Neuronal stem cell (in vitro differentiated cells): ENCODE data around the gene CBX2.

Experiments
- DNase-seq: peaks from one replicate; pipeline ENCODE4 v3.0.0-alpha.2; 2013; ENCODE audit warnings: low spot score
- H2AFZ ChIP-seq: one replicate; pipeline ENCODE4 v1.6.1; 2013; ENCODE audit warnings: mild to moderate bottlenecking, low read length, inconsistent platforms
- H2AK5ac ChIP-seq: 2 replicates; pipeline ENCODE4 v1.6.1; 2013; ENCODE audit warnings: low read depth, mild to moderate bottlenecking, inconsistent platforms, low read length, moderate library complexity, mixed read lengths
- H2BK120ac ChIP-seq: 2 replicates; pipeline ENCODE4 v1.6.1; 2013; ENCODE audit warnings: low read depth, mild to moderate bottlenecking, inconsistent platforms, low read length, moderate library complexity, mixed read lengths
- H2BK12ac ChIP-seq: one replicate; pipeline ENCODE4 v1.6.1; 2013; ENCODE audit warnings: low read length, inconsistent platforms
- H2BK15ac ChIP-seq: 2 replicates; pipeline ENCODE4 v1.6.1; 2013; ENCODE audit warnings: mild to moderate bottlenecking, low read length, inconsistent platforms, mixed read lengths
- H2BK5ac ChIP-seq: one replicate; pipeline ENCODE4 v1.6.1; 2013; ENCODE audit warnings: inconsistent platforms, mild to moderate bottlenecking, low read length, moderate library complexity
- H3K14ac ChIP-seq: one replicate; pipeline ENCODE4 v1.6.1; 2013; ENCODE audit warnings: low read length, inconsistent platforms
- H3K18ac ChIP-seq: 2 replicates; pipeline ENCODE4 v1.6.1; 2013; ENCODE audit warnings: low read length, inconsistent platforms
- H3K23ac ChIP-seq: 2 replicates; pipeline ENCODE4 v1.6.1; 2013; ENCODE audit warnings: low read depth, mild to moderate bottlenecking, mixed read lengths, low read length, inconsistent platforms; ENCODE audit not compliant: poor library complexity
- H3K27ac ChIP-seq: replicated peaks from 3 replicates; pipeline ENCODE4 v1.5.1; 2013; ENCODE audit warnings: low read length, inconsistent platforms
- H3K27me3 ChIP-seq, 3 experiments: 2 replicates each; pipeline ENCODE4 v1.6.1; 2013; ENCODE audit warnings: low read length in 3 of 3, mild to moderate bottlenecking in 2 of 3, inconsistent platforms in 1 of 3, low read depth in 1 of 3, mixed read lengths in 1 of 3, moderate library complexity in 1 of 3; ENCODE audit not compliant: control insufficient read depth in 3 of 3, insufficient read depth in 3 of 3
- H3K36me3 ChIP-seq, 2 donors: replicated peaks in 1 of 2; 2 replicates each; pipeline ENCODE4 v1.6.1; 2013; ENCODE audit warnings: low read length in 2 of 2; ENCODE audit not compliant: control insufficient read depth in 2 of 2, insufficient read depth in 2 of 2
- H3K4ac ChIP-seq: 2 replicates; pipeline ENCODE4 v1.6.1; 2013; ENCODE audit warnings: inconsistent platforms, mild to moderate bottlenecking, low read length, moderate library complexity
- H3K4me1 ChIP-seq, 2 donors: 1 replicate in 1 of 2; 2 replicates in 1 of 2; pipeline ENCODE4 v1.6.1; 2013; ENCODE audit warnings: low read length in 2 of 2, low read depth in 1 of 2; ENCODE audit not compliant: control insufficient read depth in 2 of 2, insufficient read depth in 1 of 2
- H3K4me2 ChIP-seq: one replicate; pipeline ENCODE4 v1.6.1; 2013; ENCODE audit warnings: mild to moderate bottlenecking, low read length, inconsistent platforms; ENCODE audit not compliant: insufficient read depth, poor library complexity, severe bottlenecking
- H3K4me3 ChIP-seq, 2 donors: 2 replicates each; pipeline ENCODE4 v1.5.1; 2013; ENCODE audit warnings: low read length in 2 of 2, mild to moderate bottlenecking in 2 of 2, inconsistent platforms in 1 of 2, moderate library complexity in 1 of 2
- H3K79me1 ChIP-seq: one replicate; pipeline ENCODE4 v1.6.1; 2013; ENCODE audit warnings: low read depth, mild to moderate bottlenecking, inconsistent platforms, low read length, moderate library complexity
- H3K9ac ChIP-seq: one replicate; pipeline ENCODE4 v1.6.1; 2013; ENCODE audit warnings: mild to moderate bottlenecking, low read depth, low read length, inconsistent platforms; ENCODE audit not compliant: poor library complexity
- H3K9me3 ChIP-seq, 2 donors: replicated peaks in 1 of 2; 2 replicates each; pipeline versions ENCODE3 to v1.6.1; 2013; ENCODE audit warnings: low read length in 2 of 2, mild to moderate bottlenecking in 2 of 2, inconsistent platforms in 1 of 2, low read depth in 1 of 2, mixed read lengths in 1 of 2, moderate library complexity in 1 of 2; ENCODE audit not compliant: control insufficient read depth in 2 of 2, insufficient read depth in 1 of 2
- H4K8ac ChIP-seq: one replicate; pipeline ENCODE4 v1.6.1; 2013; ENCODE audit warnings: low read depth, mild to moderate bottlenecking, inconsistent platforms, low read length, moderate library complexity
- H4K91ac ChIP-seq: one replicate; pipeline ENCODE4 v1.6.1; 2013; ENCODE audit warnings: low read length, low read depth, mild to moderate bottlenecking, inconsistent platforms; ENCODE audit not compliant: poor library complexity
- WGBS, 2 donors: extraction: QIAGEN DNeasy Blood & Tissue Kit; methylation state at CpG; one replicate each; pipeline ENCODE4 v1.1.7; 2013; ENCODE audit warnings: missing lambda C conversion rate in 2 of 2, mixed read lengths in 1 of 2; ENCODE audit not compliant: insufficient read length in 2 of 2, insufficient replicate concordance in 1 of 2; ENCODE audit errors: extremely low coverage in 2 of 2; 5-methylcytosine and 5-hydroxymethylcytosine counted together

Gene CBX2

DNA sequence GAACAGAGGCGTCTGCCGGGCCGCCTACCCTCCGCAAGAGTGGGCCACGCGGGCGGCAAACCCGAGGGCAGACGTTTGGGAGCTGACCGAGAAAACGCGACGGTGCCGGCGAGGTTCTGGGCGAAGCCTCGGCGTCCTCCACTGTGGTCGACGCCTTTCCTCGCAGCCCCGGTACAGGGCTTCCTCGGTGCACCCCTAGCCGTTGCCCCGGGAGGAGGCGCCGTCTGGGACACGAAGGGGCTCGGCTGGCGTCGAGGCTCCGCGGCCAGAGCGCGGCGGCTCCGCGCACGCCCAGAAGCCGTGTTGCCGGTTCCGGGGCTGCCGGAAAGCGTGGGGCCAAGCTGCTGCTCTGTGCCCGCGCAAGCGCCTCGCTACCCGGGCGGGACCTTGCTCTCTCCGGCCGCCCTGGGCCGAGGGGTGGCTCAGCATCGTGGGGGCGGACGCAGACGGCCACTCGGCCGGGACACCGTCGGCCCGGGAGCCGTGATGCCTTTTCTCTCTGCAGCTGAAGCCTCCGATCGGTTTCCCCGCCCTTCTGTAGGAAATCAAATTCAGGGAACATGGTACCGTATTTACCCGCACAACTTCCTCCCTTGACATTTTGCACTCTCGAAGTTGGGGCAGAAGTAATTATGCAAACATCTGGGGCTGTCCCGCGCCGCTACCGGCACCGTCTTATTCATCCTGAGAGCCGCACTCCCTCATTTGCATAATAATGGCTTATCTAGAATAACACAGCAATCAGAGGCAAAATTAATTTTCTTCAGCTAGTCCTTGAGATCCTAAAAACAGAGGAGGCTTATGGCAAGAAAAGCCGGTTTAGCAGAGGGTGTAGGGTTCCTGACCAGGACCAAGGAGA, 26.3 kb downstream of the CBX2 start:
- Histone ChIP-seq H2BK120ac (no peak overlapping the region), H4K8ac (no peak overlapping the region), H2BK15ac (peak overlapping the region; percentile 64), H2BK5ac (no peak overlapping the region), H3K14ac (no peak overlapping the region), H3K4me3 (peak overlapping the region; percentile 3 to 38), H3K23ac (peak overlapping the region; percentile 13), H3K27me3 (peaks cover 64 to 100% (median 95%) of the 10 kb centered on the region in 3 experiments), H3K9me3 (peaks cover 0 to 9% of the 10 kb centered on the region in 2 donors), H3K27ac (no peak overlapping the region), H3K18ac (peak overlapping the region; percentile 82), H4K91ac (no peak overlapping the region), H2AFZ (peak overlapping the region; percentile 90), H3K79me1 (no peaks in the 10 kb centered on the region), H3K4ac (peak overlapping the region; percentile 31), H2BK12ac (peak overlapping the region; percentile 95), H3K4me1 (peaks cover 16 to 52% of the 10 kb centered on the region in 2 donors), H3K9ac (peak overlapping the region; percentile 7), H3K36me3 (no peaks in the 10 kb centered on the region), H3K4me2 (peak overlapping the region; percentile 55), H2AK5ac (peak overlapping the region; percentile 51)
- WGBS, 2 donors = no CpG with 5 or more reads among the region's 76 CpGs
- no peak for DNase-seq

DNA sequence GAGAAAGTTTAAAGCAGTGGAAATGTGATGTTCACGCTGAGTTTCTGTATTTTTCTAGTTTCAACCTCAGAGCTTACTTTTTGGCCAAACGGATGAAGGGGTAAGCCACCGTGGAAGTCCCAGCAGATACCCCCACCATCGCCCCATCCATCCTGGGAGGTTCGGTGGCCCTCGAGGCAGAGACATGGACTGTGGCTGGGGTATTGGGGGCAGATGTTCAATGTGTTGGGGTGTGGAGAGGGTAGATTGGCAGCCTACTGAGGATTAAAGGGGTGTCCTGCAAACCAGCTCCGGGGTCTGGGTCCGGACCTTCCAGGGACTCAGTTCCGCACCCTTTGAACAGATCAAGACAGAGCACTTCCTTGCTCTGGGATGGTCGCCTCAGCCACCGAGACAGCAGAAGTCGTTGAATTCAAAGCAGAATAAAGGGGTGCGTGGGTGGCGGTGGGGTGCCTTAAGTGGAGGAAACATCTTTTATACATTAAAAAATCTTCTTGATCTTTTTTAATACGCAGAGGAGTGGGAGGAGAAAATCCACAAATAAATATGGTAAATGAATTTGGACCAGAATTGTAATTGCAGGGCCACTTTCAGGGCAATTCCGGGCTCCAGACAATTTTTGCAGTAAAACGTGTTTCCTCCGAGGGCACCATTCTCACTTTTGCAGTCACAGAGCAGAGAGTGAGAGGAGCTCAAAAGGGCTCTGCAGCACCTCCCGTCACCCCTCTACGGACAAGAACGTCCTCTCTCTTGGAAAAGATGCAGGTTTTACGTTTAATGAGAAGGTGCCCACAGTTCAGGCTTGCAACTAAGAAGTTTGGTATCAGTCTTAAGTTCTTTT, 27.1 kb downstream of the CBX2 start:
- no peak overlapping the region for H4K8ac ChIP-seq
- peaks cover 0 to 9% of the 10 kb centered on the region in 2 donors for H3K9me3 ChIP-seq
- no peak overlapping the region for H2BK12ac ChIP-seq
- no peak overlapping the region for H3K14ac ChIP-seq
- no peak overlapping the region for H3K4ac ChIP-seq
- no CpG with 5 or more reads among the region's 22 CpGs for WGBS, 2 donors
- peak overlapping the region; percentile 26 for H2AFZ ChIP-seq
- no peak overlapping the region for H3K9ac ChIP-seq
- H3K4me3 ChIP-seq = peak overlapping the region in 1 of 2 donors; percentile 38
- no peak overlapping the region for H2BK120ac ChIP-seq
- no peak overlapping the region for H2BK5ac ChIP-seq
- H3K4me2 ChIP-seq = no peak overlapping the region
- H3K27ac ChIP-seq = no peak overlapping the region
- no peaks in the 10 kb centered on the region for H3K36me3 ChIP-seq
- no peaks in the 10 kb centered on the region for H3K79me1 ChIP-seq
- peaks cover 13 to 49% of the 10 kb centered on the region in 2 donors for H3K4me1 ChIP-seq
- no peak for DNase-seq
- H2BK15ac ChIP-seq = no peak overlapping the region
- peaks cover 58 to 98% (median 86%) of the 10 kb centered on the region in 3 experiments for H3K27me3 ChIP-seq
- no peak overlapping the region for H2AK5ac ChIP-seq
- H3K23ac ChIP-seq = no peak overlapping the region
- no peak overlapping the region for H3K18ac ChIP-seq
- no peak overlapping the region for H4K91ac ChIP-seq

DNA sequence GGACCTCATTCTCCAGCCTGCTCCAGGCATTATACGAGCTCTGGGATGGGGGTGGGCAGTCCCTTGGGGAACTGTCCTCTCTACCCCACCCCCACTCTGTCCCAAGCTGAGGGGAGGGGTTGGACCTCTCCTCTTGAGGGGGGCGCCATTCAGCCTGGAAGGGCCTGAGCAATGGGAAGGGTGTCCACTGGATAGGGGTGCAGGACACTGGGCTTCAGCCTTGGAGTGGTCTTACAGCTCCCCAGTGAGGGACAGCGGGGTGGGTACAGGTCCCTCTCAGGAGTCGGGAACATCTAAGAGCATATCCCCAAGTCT, 28.5 kb downstream of the CBX2 start:
- no peak overlapping the region for H3K4me3 ChIP-seq
- H4K8ac ChIP-seq = no peak overlapping the region

More for the DNA sequence above, 28.5 kb downstream of the CBX2 start:
- H2AFZ ChIP-seq = no peak overlapping the region
- H3K23ac ChIP-seq = peak overlapping the region; percentile 20
- H4K91ac ChIP-seq = no peak overlapping the region
- no peak overlapping the region for H3K4ac ChIP-seq
- no peak overlapping the region for H3K27ac ChIP-seq
- no peak overlapping the region for H3K14ac ChIP-seq
- no peaks in the 10 kb centered on the region for H3K36me3 ChIP-seq
- WGBS, 2 donors = no CpG with 5 or more reads among the region's 4 CpGs
- H3K9me3 ChIP-seq = peaks cover 0 to 9% of the 10 kb centered on the region in 2 donors
- no peak overlapping the region for H3K18ac ChIP-seq
- no peak overlapping the region for H3K4me2 ChIP-seq
- H2AK5ac ChIP-seq = no peak overlapping the region
- peaks cover 19 to 51% of the 10 kb centered on the region in 2 donors for H3K4me1 ChIP-seq
- H3K79me1 ChIP-seq = no peaks in the 10 kb centered on the region
- peaks cover 56 to 96% (median 73%) of the 10 kb centered on the region in 3 experiments for H3K27me3 ChIP-seq
- H3K9ac ChIP-seq = no peak overlapping the region
- peak overlapping the region; percentile 69 for H2BK15ac ChIP-seq
- no peak overlapping the region for H2BK5ac ChIP-seq
- H2BK12ac ChIP-seq = no peak overlapping the region
- no peak for DNase-seq
- no peak overlapping the region for H2BK120ac ChIP-seq
